Transverse colon (tissue), 3 donors: ENCODE measurements around the gene EXOSC10.

Source experiments
- CTCF ChIP-seq, 5 experiments: fragments of 200-600 bp in 3 of 5; fragments of 450-650 bp in 2 of 5; sonication (generic) in 3 of 5; IDR thresholded peaks; 1 replicate in 2 of 5; 2 replicates in 3 of 5; pipeline ENCODE4 v1.5.1; 2016 to 2017; ENCODE audit warnings: antibody characterized with exemption in 5 of 5, inconsistent platforms in 3 of 5, mild to moderate bottlenecking in 2 of 5, moderate library complexity in 1 of 5
- POLR2A ChIP-seq: fragments of 450-650 bp; IDR thresholded peaks from one replicate; pipeline ENCODE4 v1.6.1; 2016; ENCODE audit warnings: antibody characterized with exemption, mild to moderate bottlenecking, moderate library complexity

DNA sequence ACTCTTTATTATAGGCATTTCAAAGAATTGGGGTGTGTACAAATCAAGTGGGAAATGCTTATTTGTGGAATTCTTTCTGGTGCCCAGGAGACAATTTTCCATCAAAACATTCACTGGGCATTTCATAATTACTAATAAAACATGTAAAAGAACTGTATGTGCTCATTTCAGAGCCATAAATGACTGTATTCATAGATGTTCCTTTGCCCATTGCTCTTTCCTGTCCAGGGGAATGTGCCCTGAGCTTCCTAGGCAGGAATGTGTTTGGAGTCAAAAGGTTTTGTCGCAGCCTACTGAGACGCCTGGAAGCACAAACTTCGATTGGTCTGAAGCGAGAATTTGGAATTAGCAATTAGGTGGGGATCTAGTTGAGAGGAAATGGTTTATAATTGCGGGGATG, 43.7 kb upstream of the EXOSC10 start:
- TF ChIP-seq CTCF (IDR thresholded peaks at IDR 0.05) (no peak), POLR2A (no peak)
